Measurements from ENCODE around the gene CYP1A2.

- no peak for TF ChIP-seq CTCF (IDR thresholded peaks at IDR 0.05; ENCODE audit: low read length)
- TF ChIP-seq EZH2 (IDR thresholded peaks at IDR 0.05; ENCODE audit: borderline replicate concordance, low read length) = no peak
Observed at GRCh38 chr15:74794248-74794969, 45.8 kb downstream of the CYP1A2 start.

Data from OCI-LY1 (cell line).